Stimulated activated CD8-positive, alpha-beta memory T cell treated with anti-CD3 and anti-CD28 coated beads, Interleukin-4, amount 100 ng/mL, for 24 hours (primary cell): ENCODE measurements around the gene SUB1.
"Not testable (repeated sequence)": the region's sequence is repeated elsewhere in the genome, so short reads cannot be mapped to it uniquely, and the experiment has no call there.

Experiments
- DNase-seq: peaks from one replicate; pipeline ENCODE4 v3.0.0-alpha.2; 2020; ENCODE audit warnings: low read depth

Gene SUB1

GRCh38 chr5:32565145-32565544 is 20.2 kb upstream of the SUB1 start:
- no peak for DNase-seq

GRCh38 chr5:32566319-32567111 is 18.8 kb upstream of the SUB1 start:
- DNase-seq, result no peak

- DNase-seq, result no peak
Observed at GRCh38 chr5:32571128-32571527, 14.2 kb upstream of the SUB1 start.

GRCh38 chr5:32572778-32573480 is 12.4 kb upstream of the SUB1 start:
- no peak for DNase-seq

GRCh38 chr5:32573481-32573854 is 11.9 kb upstream of the SUB1 start:
- not testable (repeated sequence) for DNase-seq

- DNase-seq, result no peak
Observed at GRCh38 chr5:32574540-32575175, 10.7 kb upstream of the SUB1 start.

- no peak for DNase-seq
Observed at GRCh38 chr5:32578363-32578762, 7.0 kb upstream of the SUB1 start.

GRCh38 chr5:32578764-32579163 is 6.6 kb upstream of the SUB1 start:
- no peak for DNase-seq

- DNase-seq, result no peak
Observed at GRCh38 chr5:32581010-32581785, 4.2 kb upstream of the SUB1 start.

GRCh38 chr5:32583582-32584232 is 1.6 kb upstream of the SUB1 start:
- DNase-seq, result no peak

- no peak for DNase-seq
Observed at GRCh38 chr5:32584646-32585045, 711 bp upstream of the SUB1 start.

- DNase-seq, result no peak
Observed at GRCh38 chr5:32585122-32585445, 273 bp upstream of the SUB1 start.

GRCh38 chr5:32586276-32586599 is 881 bp downstream of the SUB1 start:
- no peak for DNase-seq

- DNase-seq, result no peak
Observed at GRCh38 chr5:32587067-32587551, 1.8 kb downstream of the SUB1 start.

GRCh38 chr5:32589416-32589815 is 4.1 kb downstream of the SUB1 start:
- DNase-seq, result no peak

- no peak for DNase-seq
Observed at GRCh38 chr5:32589942-32590869, 4.8 kb downstream of the SUB1 start.

GRCh38 chr5:32595118-32595517 is 9.8 kb downstream of the SUB1 start:
- no peak for DNase-seq

- DNase-seq, result no peak
Observed at GRCh38 chr5:32597041-32597629, 11.8 kb downstream of the SUB1 start.

GRCh38 chr5:32598260-32598937 is 13.0 kb downstream of the SUB1 start:
- no peak for DNase-seq

- no peak for DNase-seq
Observed at GRCh38 chr5:32598997-32599549, 13.7 kb downstream of the SUB1 start.
